GM12878 (cell line): Measurements from ENCODE around the gene USP17L29. TPM values are rescaled to one million over a fixed set of nuclear protein-coding genes. Genes with fewer than 3 reads are reported as not detected.
"Not testable (repeated sequence)": the region's sequence is repeated elsewhere in the genome, so short reads cannot be mapped to it uniquely, and the experiment has no call there.

Experiments
- ATAC-seq: fragments of 200-7000 bp; cut with Tn5 transposase; 3 replicates; pipeline ENCODE4 v1.9.1; 2020; ENCODE audit warnings: mild to moderate bottlenecking, moderate library complexity
- BruUV-seq: library from RNA; stranded (reverse); fragments of 400-500 nt; replicated peaks from 2 replicates; lab custom pipeline; 2021; lab: Mats Ljungman, UMichigan
- CTCF ChIA-PET: fragments of 300-600 bp; sonication (Branson Sonifier 250); formaldehyde crosslinking; extraction: SDS; loops from one replicate; lab custom pipeline; 2021; ENCODE audit warnings: inconsistent platforms; lab: Yijun Ruan, JAX
- POLR2A ChIA-PET: fragments of 350-600 bp; formaldehyde crosslinking; extraction: SDS; loops from one replicate; lab custom pipeline; 2021; ENCODE audit warnings: inconsistent platforms; lab: Charles Lee
- RAD21 ChIA-PET: fragments of 300-600 bp; sonication (Branson Sonifier 250); formaldehyde crosslinking; loops from one replicate; lab custom pipeline; 2023; ENCODE audit warnings: antibody characterized with exemption; ENCODE audit not compliant: unreplicated experiment; lab: Charles Lee
- SMC1A ChIA-PET: fragments of 300-600 bp; sonication (Branson Sonifier 250); formaldehyde crosslinking; loops from one replicate; lab custom pipeline; 2023; ENCODE audit not compliant: unreplicated experiment, uncharacterized antibody; lab: Charles Lee
- DNase-seq: peaks from one replicate; pipeline ENCODE4 v3.0.0-alpha.2; 2011; ENCODE audit warnings: low read depth, low spot score
- FAIRE-seq: peaks from 3 replicates; lab custom pipeline; 2011; peaks lifted over from hg19 to GRCh38; lab: Jason Lieb, UNC
- H2AFZ ChIP-seq: 2 replicates; pipeline ENCODE4 v1.6.0; 2011; ENCODE audit warnings: low read depth, low read length, control low read depth; ENCODE audit not compliant: control insufficient read depth
- H3K27ac ChIP-seq: 2 replicates; pipeline ENCODE4 v1.5.1; 2011; ENCODE audit warnings: control low read depth; ENCODE audit not compliant: control insufficient read depth, insufficient read depth
- H3K27me3 ChIP-seq, 2 experiments: replicated peaks in 1 of 2; 2 replicates each; pipeline versions ENCODE4 v1.6.0 to v1.6.1; 2011; ENCODE audit warnings: low read length in 1 of 2; ENCODE audit not compliant: control insufficient read depth in 2 of 2, insufficient read depth in 2 of 2
- H3K36me3 ChIP-seq, 2 experiments: 2 replicates each; pipeline ENCODE4 v1.5.1; 2011; ENCODE audit warnings: low read length in 1 of 2; ENCODE audit not compliant: control insufficient read depth in 2 of 2, insufficient read depth in 2 of 2
- H3K4me1 ChIP-seq: 2 replicates; pipeline ENCODE4 v1.6.1; 2011; ENCODE audit warnings: mild to moderate bottlenecking, low read length, moderate library complexity, mixed read lengths; ENCODE audit not compliant: control insufficient read depth, insufficient read depth
- H3K4me2 ChIP-seq: 2 replicates; pipeline ENCODE4 v1.6.0; 2011; ENCODE audit warnings: control low read depth; ENCODE audit not compliant: control insufficient read depth, insufficient read depth
- H3K4me3 ChIP-seq: fragments of 200-600 bp; sonication (generic); 2 replicates; pipeline ENCODE4 v1.5.1; 2016
- H3K79me2 ChIP-seq: 2 replicates; pipeline ENCODE4 v1.6.0; 2011; ENCODE audit warnings: low read length; ENCODE audit not compliant: control insufficient read depth, insufficient read depth
- H3K9ac ChIP-seq: 2 replicates; pipeline ENCODE4 v1.8.0; 2011; ENCODE audit warnings: low read length, control low read depth, mixed read lengths; ENCODE audit not compliant: control insufficient read depth, insufficient read depth
- H3K9me3 ChIP-seq: replicated peaks from 3 replicates; pipeline ENCODE4 v1.5.1; 2011; ENCODE audit warnings: mild to moderate bottlenecking, low read length; ENCODE audit not compliant: control insufficient read depth, insufficient read depth
- H4K20me1 ChIP-seq: 2 replicates; pipeline ENCODE4 v1.6.0; 2011; ENCODE audit not compliant: control insufficient read depth, insufficient read depth
- WGBS: methylation state at CpG from one replicate; pipeline ENCODE4 v1.1.6; 2016; ENCODE audit warnings: low lambda C conversion rate; ENCODE audit not compliant: insufficient replicate concordance, insufficient coverage; ENCODE audit errors: missing lambda C conversion rate; 5-methylcytosine and 5-hydroxymethylcytosine counted together
- in situ Hi-C: fragments of 300-500 bp; cut with MboI; formaldehyde crosslinking; loops from 9 replicates; pipeline ENCODE4 v1.14.3; 2018; ENCODE audit warnings: mixed read lengths
- intact Hi-C: fragments of 100-400 bp; cut with micrococcal nuclease; formaldehyde crosslinking; loops from one replicate; pipeline ENCODE4 v1.14.2; 2022; ENCODE audit not compliant: unreplicated experiment
- polyA plus RNA-seq, 11 experiments: library from polyadenylated mRNA; depleted of rRNA in 4 of 11; unstranded in 6 of 11; stranded (reverse) in 5 of 11; fragments of >200 nt; fragmentation: Nextera tagmentation in 4 of 11; fragmentation: Illumina TruSeq in 1 of 11; extraction: Ambion mirVana in 4 of 11; extraction: Trizol in 1 of 11; gene quantifications; 1 replicate in 1 of 11; 2 replicates in 10 of 11; pipeline versions ENCODE4 v1.2.1 to v1.2.3, GENCODE V29; 2011 to 2016; ENCODE audit warnings: inconsistent platforms in 2 of 11, missing spikeins in 2 of 11, low read depth in 1 of 11
- total RNA-seq, 4 experiments: library from RNA; depleted of rRNA in 3 of 4; stranded (reverse); fragments of >200 nt in 3 of 4; fragmentation: Illumina TruSeq in 1 of 4; extraction: Trizol in 1 of 4; gene quantifications; 2 replicates each; pipeline versions ENCODE4 v1.2.1 to v1.2.3, GENCODE V29; 2013 to 2021

The USP17L29 gene
- total and polyA plus RNA-seq, 10 of the 15 experiments (the other 5 are each of a cell fraction or from before 2014, with no cell fraction given) = not detected

- H3K4me3 ChIP-seq, intact Hi-C loops, H3K27me3 ChIP-seq, RAD21 ChIA-PET, DNase-seq, H3K4me2 ChIP-seq, in situ Hi-C loops, H3K9me3 ChIP-seq, BruUV-seq, ATAC-seq, H3K36me3 ChIP-seq, POLR2A ChIA-PET, H3K9ac ChIP-seq, CTCF ChIA-PET, H3K27ac ChIP-seq, H3K4me1 ChIP-seq, H3K79me2 ChIP-seq, FAIRE-seq, H4K20me1 ChIP-seq, SMC1A ChIA-PET, H2AFZ ChIP-seq: not testable (repeated sequence)
- WGBS = no CpG with 5 or more reads among the region's 15 CpGs
Observed at GRCh38 chr4:9329611-9330010, 23.8 kb upstream of the USP17L29 start, which contains the start of gene USP17L25. USP17L25 (plus strand) TSS chr4:9329911; CDS start chr4:9329911, 0 bp downstream.

- SMC1A ChIA-PET, POLR2A ChIA-PET, CTCF ChIA-PET, RAD21 ChIA-PET, H3K79me2 ChIP-seq, H3K9me3 ChIP-seq, H3K4me3 ChIP-seq, H3K27me3 ChIP-seq, H3K4me1 ChIP-seq, intact Hi-C loops, H3K9ac ChIP-seq, in situ Hi-C loops, DNase-seq, FAIRE-seq, H3K36me3 ChIP-seq, H3K4me2 ChIP-seq, H2AFZ ChIP-seq, BruUV-seq, ATAC-seq, H4K20me1 ChIP-seq, H3K27ac ChIP-seq: not testable (repeated sequence)
- WGBS = no CpG with 5 or more reads among the region's 15 CpGs
Observed at GRCh38 chr4:9334358-9334757, 19.1 kb upstream of the USP17L29 start, which contains the start of gene USP17L26. USP17L26 (plus strand) TSS chr4:9334658; CDS start chr4:9334658, 0 bp downstream.

- H3K4me2 ChIP-seq, H3K27me3 ChIP-seq, H3K9ac ChIP-seq, SMC1A ChIA-PET, H3K4me1 ChIP-seq, H3K36me3 ChIP-seq, intact Hi-C loops, in situ Hi-C loops, CTCF ChIA-PET, FAIRE-seq, H3K79me2 ChIP-seq, BruUV-seq, POLR2A ChIA-PET, H3K27ac ChIP-seq, H4K20me1 ChIP-seq, H2AFZ ChIP-seq, H3K9me3 ChIP-seq, RAD21 ChIA-PET, H3K4me3 ChIP-seq, ATAC-seq, DNase-seq: not testable (repeated sequence)
- WGBS = no CpG with 5 or more reads among the region's 15 CpGs
Observed at GRCh38 chr4:9339103-9339502, 14.3 kb upstream of the USP17L29 start, which contains the start of gene USP17L5. USP17L5 (plus strand) TSS chr4:9339403; CDS start chr4:9339403, 0 bp downstream.

GRCh38 chr4:9343848-9344247 is 9.6 kb upstream of the USP17L29 start, which contains the start of gene USP17L27:
USP17L27 (plus strand) TSS chr4:9344148; CDS start chr4:9344148, 0 bp downstream.
- FAIRE-seq, H3K4me2 ChIP-seq, H3K4me3 ChIP-seq, H3K36me3 ChIP-seq, POLR2A ChIA-PET, SMC1A ChIA-PET, in situ Hi-C loops, H3K4me1 ChIP-seq, H3K27me3 ChIP-seq, ATAC-seq, H4K20me1 ChIP-seq, H3K79me2 ChIP-seq, CTCF ChIA-PET, H3K27ac ChIP-seq, H3K9me3 ChIP-seq, DNase-seq, intact Hi-C loops, RAD21 ChIA-PET, H3K9ac ChIP-seq, BruUV-seq, H2AFZ ChIP-seq: not testable (repeated sequence)
- WGBS = no CpG with 5 or more reads among the region's 15 CpGs
